ENCODE data around the gene MYMX. TPM values are rescaled to one million over a fixed set of nuclear protein-coding genes. Genes with fewer than 3 reads are reported as not detected.

MYMX gene
- total and polyA plus RNA-seq, 7 experiments from 2014 or later: not detected

- H3K9me3 Mint-ChIP-seq: no peaks in the 10 kb centered on the region
- H3K27ac Mint-ChIP-seq: peak overlapping the region in 5 of 9 donors; percentile 25 to 59 (median 44)
- no peak overlapping the region for H3K27ac ChIP-seq (ENCODE audit: low read depth, low read length)
- no peak for DNase-seq
- H3K27me3 Mint-ChIP-seq: peaks cover 20 to 36% (median 28%) of the 10 kb centered on the region in 5 donors
- POLR2A ChIA-PET: interaction anchor here (1.2 to 3.7 kb wide), 4 partner anchors 11 to 169 kb away, joined by 3 to 33 read pairs (median 3); partner anchors contain the start of gene HSP90AB1
- peak overlapping the region in 1 of 10 donors; percentile 2 for H3K4me3 Mint-ChIP-seq
- H3K4me3 ChIP-seq (ENCODE audit: low read length): no peak overlapping the region
- no peak for ATAC-seq
- CTCF ChIA-PET: interaction anchor here (0.8 to 5.2 kb wide), 8 partner anchors 11 to 88 kb away, joined by 3 to 50 read pairs (median 4); partner anchors contain the start of gene SLC35B2
- H3K27me3 ChIP-seq (ENCODE audit: control insufficient read depth in 2 of 2, insufficient read depth in 2 of 2, low read length in 2 of 2): peaks cover 0 to 16% of the 10 kb centered on the region in 2 donors
- H3K4me1 ChIP-seq (ENCODE audit: control insufficient read depth in 2 of 2, insufficient read depth in 2 of 2, low read length in 2 of 2): peaks cover 27 to 29% of the 10 kb centered on the region in 2 donors
- H3K36me3 ChIP-seq (ENCODE audit: control insufficient read depth in 2 of 3, insufficient read depth in 3 of 3, low read length in 3 of 3): peaks cover 0 to 4% (median 0%) of the 10 kb centered on the region in 3 experiments
- no peaks in the 10 kb centered on the region for H3K9me3 ChIP-seq (ENCODE audit: control insufficient read depth in 2 of 3, low read length in 3 of 3)
- peaks cover 0 to 15% (median 0%) of the 10 kb centered on the region in 5 donors for H3K36me3 Mint-ChIP-seq
- intact Hi-C loops (cut with micrococcal nuclease): no loop called here
- H3K4me1 Mint-ChIP-seq: peaks cover 25 to 52% (median 40%) of the 10 kb centered on the region in 7 donors
These were observed 50.5 kb downstream of the MYMX start for GRCh38 chr6:44267252-44267651.

Other genes with a start within 250 kb of the MYMX start
- gene MRPL14, start 89.5 kb upstream of the MYMX start, total RNA-seq: 10 to 100 TPM; 12.6 to 58.3 (median 15.8) TPM
- gene MRPL14, start 89.5 kb upstream of the MYMX start, polyA plus RNA-seq: 10 to 100 TPM; 71.4 to 77.9 TPM
- gene TMEM63B, start 89.4 kb upstream of the MYMX start, total RNA-seq: 10 to 100 TPM; 16.2 to 21.4 (median 18.1) TPM
- 1 to 10 TPM in 1 of 2 donors, under 1 TPM in 1; 0.18 to 1.7 TPM for gene TMEM63B, start 89.4 kb upstream of the MYMX start, polyA plus RNA-seq
- under 1 TPM in 1 of 5 experiments, not detected in 4; 0.66 TPM for gene CAPN11, start 58.1 kb upstream of the MYMX start, total RNA-seq
- gene CAPN11, start 58.1 kb upstream of the MYMX start, polyA plus RNA-seq: not detected
- gene SLC29A1, start 6.7 kb downstream of the MYMX start, total RNA-seq: 10 to 100 TPM in 1 of 5 experiments, 1 to 10 TPM in 2, under 1 TPM in 2; 0.84 to 41.1 (median 1.8) TPM
- gene SLC29A1, start 6.7 kb downstream of the MYMX start, polyA plus RNA-seq: 1 to 10 TPM in 1 of 2 donors, under 1 TPM in 1; 0.95 to 2.0 TPM
- gene HSP90AB1, start 30.2 kb downstream of the MYMX start, total RNA-seq: 100 to 1,000 TPM; 345 to 750 (median 366) TPM
- 100 to 1,000 TPM; 422 to 558 TPM for gene HSP90AB1, start 30.2 kb downstream of the MYMX start, polyA plus RNA-seq
- 10 to 100 TPM in 4 of 5 experiments, 1 to 10 TPM in 1; 10.0 to 32.1 (median 17.6) TPM for gene SLC35B2, start 40.6 kb downstream of the MYMX start, total RNA-seq
- gene SLC35B2, start 40.6 kb downstream of the MYMX start, polyA plus RNA-seq: 10 to 100 TPM; 24.5 to 41.7 TPM
- 10 to 100 TPM in 4 of 5 experiments, 1 to 10 TPM in 1; 8.3 to 53.4 (median 29.4) TPM for gene NFKBIE, start 48.6 kb downstream of the MYMX start, total RNA-seq
- gene NFKBIE, start 48.6 kb downstream of the MYMX start, polyA plus RNA-seq: 1 to 10 TPM; 2.3 to 4.9 TPM
- not detected for gene TMEM151B, start 53.5 kb downstream of the MYMX start, total RNA-seq
- under 1 TPM in 1 of 2 donors, not detected in 1; 0.22 TPM for gene TMEM151B, start 53.5 kb downstream of the MYMX start, polyA plus RNA-seq
- gene AARS2, start 96.4 kb downstream of the MYMX start, total RNA-seq: 10 to 100 TPM; 13.5 to 29.8 (median 20.9) TPM
- gene AARS2, start 96.4 kb downstream of the MYMX start, polyA plus RNA-seq: 10 to 100 TPM in 1 of 2 donors, 1 to 10 TPM in 1; 8.9 to 13.1 TPM
- gene SPATS1, start 125.7 kb downstream of the MYMX start, total RNA-seq: not detected
- gene SPATS1, start 125.7 kb downstream of the MYMX start, polyA plus RNA-seq: not detected
- gene CDC5L, start 170.8 kb downstream of the MYMX start, total RNA-seq: 10 to 100 TPM; 17.4 to 25.4 (median 22.4) TPM
- 10 to 100 TPM; 14.5 to 20.8 TPM for gene CDC5L, start 170.8 kb downstream of the MYMX start, polyA plus RNA-seq

All from naive thymus-derived CD4-positive, alpha-beta T cell (primary cell).